GM19193 (cell line): Measurements from ENCODE around the gene CACNA1D.

Source experiments
- POLR2A ChIP-seq: IDR thresholded peaks from 4 replicates; pipeline ENCODE4 v1.6.1; 2011; ENCODE audit not compliant: insufficient read depth, insufficient read length; ENCODE audit errors: extremely low read depth

The CACNA1D gene

GRCh38 chr3:53713626-53714025 is 219.2 kb downstream of the CACNA1D start:
- TF ChIP-seq POLR2A, result no peak

GRCh38 chr3:53715815-53716483 is 221.5 kb downstream of the CACNA1D start:
- no peak for TF ChIP-seq POLR2A

GRCh38 chr3:53716998-53717397 is 222.6 kb downstream of the CACNA1D start:
- no peak for TF ChIP-seq POLR2A

GRCh38 chr3:53718462-53718861 is 224.1 kb downstream of the CACNA1D start:
- TF ChIP-seq POLR2A, result no peak

GRCh38 chr3:53719796-53720195 is 225.4 kb downstream of the CACNA1D start:
- TF ChIP-seq POLR2A, result no peak

- TF ChIP-seq POLR2A, result no peak
Measured at GRCh38 chr3:53721187-53722119, 227.0 kb downstream of the CACNA1D start.

- no peak for TF ChIP-seq POLR2A
Measured at GRCh38 chr3:53724566-53724965, 230.2 kb downstream of the CACNA1D start.

- no peak for TF ChIP-seq POLR2A
Measured at GRCh38 chr3:53725387-53725995, 231.1 kb downstream of the CACNA1D start.

- TF ChIP-seq POLR2A, result no peak
Measured at GRCh38 chr3:53726643-53727042, 232.2 kb downstream of the CACNA1D start.

- no peak for TF ChIP-seq POLR2A
Measured at GRCh38 chr3:53728606-53729005, 234.2 kb downstream of the CACNA1D start.

- TF ChIP-seq POLR2A, result no peak
Measured at GRCh38 chr3:53729159-53729558, 234.7 kb downstream of the CACNA1D start.

- TF ChIP-seq POLR2A, result no peak
Measured at GRCh38 chr3:53729618-53730017, 235.2 kb downstream of the CACNA1D start.

- TF ChIP-seq POLR2A, result no peak
Measured at GRCh38 chr3:53730576-53730975, 236.2 kb downstream of the CACNA1D start.

- no peak for TF ChIP-seq POLR2A
Measured at GRCh38 chr3:53731934-53732624, 237.7 kb downstream of the CACNA1D start.

GRCh38 chr3:53733446-53733845 is 239.0 kb downstream of the CACNA1D start:
- TF ChIP-seq POLR2A, result no peak
